ENCODE results near the gene ERGIC3.

DNA sequence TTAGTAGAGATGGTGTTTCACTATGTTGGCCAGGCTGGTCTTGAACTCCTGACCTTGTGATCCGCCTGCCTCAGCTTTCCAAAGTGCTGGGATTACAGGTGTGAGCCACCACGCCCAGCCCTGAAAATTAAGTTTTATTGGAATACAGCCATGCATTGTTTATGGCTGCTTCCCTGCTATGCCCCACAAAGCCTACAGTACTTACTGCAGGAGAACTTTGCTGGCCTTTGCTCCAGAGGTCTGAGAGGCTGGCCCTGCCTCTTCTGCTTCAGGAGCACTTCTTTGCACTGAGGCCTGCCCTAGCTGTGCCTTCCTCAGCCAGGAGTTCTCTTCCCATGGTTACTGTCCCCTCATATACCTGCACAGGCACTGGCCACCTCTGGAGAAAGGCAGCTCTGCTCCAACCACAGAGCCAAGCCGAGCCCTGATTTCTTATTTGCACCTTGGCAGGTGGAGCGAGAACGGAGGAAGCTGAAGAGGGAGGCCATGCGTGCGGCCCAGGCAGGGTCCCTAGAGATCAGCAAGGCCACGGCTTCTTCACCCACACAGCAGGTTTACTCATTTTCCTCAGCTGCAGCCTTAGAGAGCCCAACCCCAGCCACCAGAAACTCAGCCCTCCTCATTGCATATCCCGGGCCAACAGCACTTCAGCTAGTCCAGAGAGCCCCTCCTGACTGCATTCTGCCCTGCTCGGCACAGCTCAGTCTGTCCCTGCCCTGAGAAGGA lies 33.2 kb upstream of the ERGIC3 start:
- TF ChIP-seq, protein P1, sequence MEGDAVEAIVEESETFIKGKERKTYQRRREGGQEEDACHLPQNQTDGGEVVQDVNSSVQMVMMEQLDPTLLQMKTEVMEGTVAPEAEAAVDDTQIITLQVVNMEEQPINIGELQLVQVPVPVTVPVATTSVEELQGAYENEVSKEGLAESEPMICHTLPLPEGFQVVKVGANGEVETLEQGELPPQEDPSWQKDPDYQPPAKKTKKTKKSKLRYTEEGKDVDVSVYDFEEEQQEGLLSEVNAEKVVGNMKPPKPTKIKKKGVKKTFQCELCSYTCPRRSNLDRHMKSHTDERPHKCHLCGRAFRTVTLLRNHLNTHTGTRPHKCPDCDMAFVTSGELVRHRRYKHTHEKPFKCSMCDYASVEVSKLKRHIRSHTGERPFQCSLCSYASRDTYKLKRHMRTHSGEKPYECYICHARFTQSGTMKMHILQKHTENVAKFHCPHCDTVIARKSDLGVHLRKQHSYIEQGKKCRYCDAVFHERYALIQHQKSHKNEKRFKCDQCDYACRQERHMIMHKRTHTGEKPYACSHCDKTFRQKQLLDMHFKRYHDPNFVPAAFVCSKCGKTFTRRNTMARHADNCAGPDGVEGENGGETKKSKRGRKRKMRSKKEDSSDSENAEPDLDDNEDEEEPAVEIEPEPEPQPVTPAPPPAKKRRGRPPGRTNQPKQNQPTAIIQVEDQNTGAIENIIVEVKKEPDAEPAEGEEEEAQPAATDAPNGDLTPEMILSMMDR (IDR thresholded peaks at IDR 0.05) = no peak
- TF ChIP-seq POLR2A (IDR thresholded peaks at IDR 0.05) = no peak

All from esophagus squamous epithelium (tissue), 4 donors.